ENCODE data around the gene KCTD11.

DNA sequence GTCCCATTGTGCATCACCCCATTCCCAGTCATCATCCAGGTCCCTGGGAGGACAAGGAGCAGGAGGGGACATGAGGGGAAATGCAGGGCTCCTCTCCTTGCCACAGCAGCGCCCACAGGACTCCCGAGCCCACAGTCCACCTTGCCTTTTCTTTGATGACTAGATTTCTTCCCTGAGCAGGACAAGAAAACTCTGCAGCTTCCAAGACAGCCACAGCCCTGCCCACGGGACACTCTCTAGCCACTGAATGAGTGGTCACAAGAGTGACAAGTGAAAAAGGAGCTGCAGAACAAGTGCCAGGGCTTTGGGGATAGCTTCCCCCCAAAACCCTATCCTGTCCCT lies 27.6 kb upstream of the KCTD11 start:
- TF ChIP-seq CTCF (IDR thresholded peaks at IDR 0.05) = no peak
- no peak for TF ChIP-seq POLR2AphosphoS5 (IDR thresholded peaks at IDR 0.05)
- no peak for TF ChIP-seq EP300 (IDR thresholded peaks at IDR 0.05)
- TF ChIP-seq POLR2A (IDR thresholded peaks at IDR 0.05) = no peak
